Esophagus muscularis mucosa (tissue), 3 donors: Measurements from ENCODE around the gene TMEM221.

Experiments
- EP300 ChIP-seq: sonication (generic); formaldehyde crosslinking; IDR thresholded peaks from one replicate; pipeline ENCODE4 v1.6.1; 2017; ENCODE audit warnings: antibody characterized with exemption
- POLR2AphosphoS5 ChIP-seq, 2 donors: sonication (generic); formaldehyde crosslinking; IDR thresholded peaks; one replicate each; pipeline ENCODE4 v1.6.1; 2017; ENCODE audit warnings: antibody characterized with exemption in 2 of 2

DNA sequence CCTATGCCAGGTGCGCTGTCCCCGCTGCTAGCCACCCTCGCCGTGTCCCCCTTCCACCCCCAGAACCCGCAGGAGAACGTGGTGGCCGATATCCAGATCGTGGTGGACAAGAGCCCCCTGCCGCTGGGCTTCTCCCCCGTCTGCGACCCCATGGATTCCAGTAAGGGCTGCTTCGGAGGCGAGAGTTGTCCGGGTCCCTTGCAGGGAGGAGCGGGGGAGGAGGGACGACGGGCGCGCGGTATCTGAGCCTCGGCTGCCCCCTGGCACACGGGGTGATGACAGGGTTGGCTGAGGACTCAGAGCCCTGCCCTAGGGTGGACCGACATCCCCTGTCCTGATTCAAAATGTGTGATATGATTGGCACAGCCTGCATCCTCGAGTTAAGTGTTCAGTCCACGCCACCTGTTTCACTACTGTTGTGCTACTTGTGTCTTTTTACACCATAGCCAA, 28.0 kb downstream of the TMEM221 start:
- TF ChIP-seq EP300 (no peak), POLR2AphosphoS5 (IDR thresholded peaks at IDR 0.05) (no peak)
